HUDEP-2 (cell line): ENCODE data around the gene OR5AC2.
A peak's percentile ranks its signal among the peaks of the same experiment; 100 is the strongest.

ENCODE experiments used
- DNase-seq, 76 experiments: peaks; one replicate each; lab custom pipeline; 2025; ENCODE audit not compliant: unreplicated experiment in 76 of 76; lab: John Stamatoyannopoulos, UW

Gene OR5AC2

DNA sequence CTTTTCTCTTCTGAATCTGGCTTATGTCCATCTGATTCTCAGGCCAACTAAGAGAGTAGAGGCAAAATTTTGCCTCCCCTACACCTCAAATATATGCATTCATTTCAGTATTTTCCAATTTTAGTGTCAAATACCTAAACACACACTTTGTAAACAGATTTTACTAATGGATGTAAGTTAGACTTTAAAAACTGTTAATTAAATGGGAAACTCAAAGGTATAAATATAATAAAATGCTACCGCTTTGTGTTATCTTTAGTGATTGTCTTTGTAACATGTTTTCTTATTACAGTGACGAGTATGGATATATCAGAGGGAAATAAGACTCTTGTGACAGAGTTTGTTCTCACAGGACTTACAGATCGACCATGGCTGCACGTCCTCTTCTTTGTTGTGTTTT is at the start of gene OR5AC2:
Gene OR5AC2 (plus strand): TSS at position 301 of the 400 bp plus-strand sequence. CDS start 0 bp downstream, at position 301.
- DNase-seq: no peak

- no peak for DNase-seq
Measured at GRCh38 chr3:98038286-98038685, 48.7 kb upstream of the OR5AC2 start.

DNA sequence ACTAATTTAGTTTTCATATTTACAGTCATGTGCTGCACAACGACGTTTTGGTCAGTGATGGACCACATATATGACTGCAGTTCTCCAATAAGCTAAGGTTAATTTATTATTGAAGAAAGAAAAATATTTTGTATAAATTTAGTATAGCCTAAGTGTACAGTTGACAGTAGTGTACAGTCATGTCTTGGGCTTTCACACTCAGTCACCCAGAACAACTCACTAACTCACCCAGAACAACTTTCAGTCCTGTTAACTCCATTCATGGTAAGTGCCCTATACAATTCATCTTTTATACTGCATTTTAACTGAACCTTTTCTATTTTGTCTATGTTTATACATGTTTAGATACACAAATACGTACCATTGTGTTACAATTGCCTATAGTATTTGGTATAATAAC is 48.1 kb upstream of the OR5AC2 start:
- no peak for DNase-seq

DNA sequence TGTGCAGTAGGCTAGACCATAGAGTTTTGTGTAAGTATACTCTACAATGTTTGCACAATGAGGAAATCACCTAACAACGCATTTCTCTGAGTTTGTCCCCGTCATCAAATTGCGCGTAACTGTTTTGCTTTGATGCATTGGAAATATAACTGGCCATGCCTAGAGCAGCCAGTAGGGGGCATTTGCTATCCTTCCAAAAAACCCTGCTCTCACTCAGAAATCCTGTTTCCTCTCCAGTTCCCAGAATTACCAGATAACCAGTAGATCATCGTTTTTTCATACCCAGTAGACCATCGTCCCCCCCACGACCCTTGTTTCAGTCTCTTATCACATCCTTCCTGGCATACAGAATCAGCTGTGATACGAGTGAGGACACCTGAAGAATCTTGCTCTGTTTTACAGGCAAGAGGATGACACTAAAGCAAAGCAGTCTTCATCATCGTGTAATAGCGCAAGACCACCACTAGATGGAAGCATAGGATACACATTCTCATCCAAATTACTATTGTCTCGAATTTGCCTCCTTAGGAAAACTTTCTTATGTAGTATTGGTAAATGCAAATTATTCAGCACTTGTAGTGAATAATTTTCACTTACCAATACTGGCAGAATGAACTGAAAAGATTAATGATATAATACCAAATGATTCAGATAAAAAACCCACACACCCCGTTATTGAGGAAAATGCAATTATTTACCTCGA is 47.5 kb upstream of the OR5AC2 start:
- peak in 65 of 76 experiments; percentile 1 to 76 (median 47) for DNase-seq

- DNase-seq: no peak
Measured at GRCh38 chr3:98041350-98041749, 45.6 kb upstream of the OR5AC2 start.

GRCh38 chr3:98048586-98048985 is 38.4 kb upstream of the OR5AC2 start:
- DNase-seq: no peak

DNA sequence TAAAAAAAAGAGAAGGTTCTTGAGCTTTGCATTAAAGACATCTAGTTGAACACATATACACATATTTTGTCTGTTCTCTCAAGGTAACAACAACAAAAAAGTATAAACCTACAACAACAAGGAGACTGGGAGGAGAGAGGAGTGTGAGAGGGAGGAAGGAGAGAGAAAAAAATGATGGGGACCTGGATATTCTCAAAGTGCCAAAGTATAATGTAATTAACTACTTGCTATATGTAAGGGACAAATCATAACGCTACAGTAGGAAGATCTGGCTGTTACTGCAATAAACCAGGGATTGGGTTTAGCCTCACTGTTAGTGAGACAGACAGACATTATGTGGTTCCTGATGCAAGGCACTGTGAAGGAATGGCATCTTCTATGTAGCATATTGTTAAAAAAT is 37.7 kb upstream of the OR5AC2 start:
- DNase-seq: no peak

DNA sequence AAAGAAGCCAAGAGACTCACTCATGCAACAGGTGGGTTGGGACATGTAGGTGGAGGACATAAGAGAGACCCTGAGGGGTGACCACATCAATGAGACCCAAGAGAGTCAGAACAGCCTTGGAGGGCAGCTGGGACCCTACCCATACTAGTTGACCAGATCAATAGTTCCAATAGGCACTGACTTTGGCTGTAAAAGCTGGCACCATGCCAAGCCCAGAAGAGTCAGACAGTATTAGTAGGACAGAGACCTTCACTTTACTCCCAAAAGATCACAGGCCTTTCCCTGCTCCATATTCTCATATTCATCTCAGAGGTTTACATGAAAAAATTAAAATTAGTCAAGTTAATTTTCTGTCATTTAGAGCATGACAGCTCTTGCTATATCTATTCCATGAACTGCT is 30.9 kb upstream of the OR5AC2 start:
- no peak for DNase-seq

DNA sequence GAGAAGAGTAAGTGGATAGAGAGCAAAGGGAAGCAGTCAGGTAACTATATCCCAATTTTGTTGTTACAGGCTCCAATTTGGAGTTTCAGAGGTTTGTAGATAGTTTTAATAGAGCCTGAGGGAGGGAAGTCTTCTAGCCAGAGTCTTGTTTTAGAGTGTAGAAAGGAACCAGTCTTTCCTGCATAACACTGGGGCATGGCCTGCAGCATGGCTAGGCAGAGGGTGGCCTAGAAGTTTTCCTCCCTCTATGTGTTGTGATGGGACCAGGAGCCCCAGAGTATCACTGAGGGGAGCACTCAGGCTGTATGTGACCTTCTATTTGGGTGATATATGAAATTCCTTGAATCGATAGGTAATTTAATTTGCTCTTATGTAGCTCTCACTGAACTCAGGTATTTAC is 29.3 kb upstream of the OR5AC2 start:
- no peak for DNase-seq

DNA sequence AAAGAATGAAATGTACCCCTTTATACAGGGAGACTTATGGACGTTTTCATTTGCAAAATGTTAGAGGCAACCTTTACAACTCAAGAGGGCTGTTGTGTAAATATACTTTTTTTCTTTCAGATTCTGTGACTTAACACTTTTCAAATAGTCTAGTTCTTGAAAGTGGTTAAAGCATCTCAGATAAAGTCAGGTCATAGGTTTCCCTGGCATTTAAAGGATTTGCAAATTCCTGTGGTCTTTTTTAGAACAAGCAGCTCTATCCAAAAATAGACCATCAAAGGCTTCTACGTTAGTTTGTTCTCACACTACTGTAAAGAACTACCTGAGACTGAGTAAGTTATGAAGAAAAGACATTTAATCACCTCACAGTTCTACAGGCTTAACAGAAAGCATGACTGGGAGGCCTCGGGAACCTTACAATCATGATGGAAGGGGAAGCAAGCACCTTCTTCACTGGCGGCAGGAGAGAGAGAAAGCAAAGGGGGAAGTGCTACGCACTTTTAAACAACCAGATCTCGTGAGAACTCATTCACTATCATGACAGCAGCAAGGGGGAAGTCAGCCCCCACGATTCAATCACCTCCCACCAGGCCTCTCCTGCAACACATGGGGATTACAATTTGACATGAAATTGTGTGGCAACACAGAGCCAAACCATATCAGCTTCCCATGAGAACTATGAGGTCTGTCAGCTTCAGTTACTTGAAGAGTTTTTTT is 28.6 kb upstream of the OR5AC2 start:
- peak in 13 of 76 experiments; percentile 2 to 28 (median 7) for DNase-seq

DNA sequence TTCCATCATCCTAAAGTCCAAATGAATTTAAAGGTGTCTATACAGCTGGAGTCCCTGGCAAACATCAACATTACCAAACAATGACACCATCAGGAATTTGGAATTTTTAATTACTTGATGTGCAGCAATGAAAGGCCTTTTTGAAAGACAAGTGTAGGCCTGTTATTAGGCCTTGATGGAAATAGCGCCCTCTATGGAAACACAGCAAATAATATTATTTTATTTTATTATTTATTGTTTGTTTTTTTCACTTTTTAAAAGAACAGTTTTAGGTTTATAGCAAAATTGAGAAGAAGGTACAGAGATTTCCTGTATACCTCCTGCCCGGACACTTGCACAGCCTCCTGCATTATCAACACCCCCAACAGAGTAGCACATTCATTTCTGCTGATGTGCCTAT is 18.1 kb upstream of the OR5AC2 start:
- peak in 1 of 76 experiments; percentile 1 for DNase-seq

GRCh38 chr3:98070840-98071239 is 16.1 kb upstream of the OR5AC2 start:
- no peak for DNase-seq

GRCh38 chr3:98073486-98073885 is 13.5 kb upstream of the OR5AC2 start:
- no peak for DNase-seq

DNA sequence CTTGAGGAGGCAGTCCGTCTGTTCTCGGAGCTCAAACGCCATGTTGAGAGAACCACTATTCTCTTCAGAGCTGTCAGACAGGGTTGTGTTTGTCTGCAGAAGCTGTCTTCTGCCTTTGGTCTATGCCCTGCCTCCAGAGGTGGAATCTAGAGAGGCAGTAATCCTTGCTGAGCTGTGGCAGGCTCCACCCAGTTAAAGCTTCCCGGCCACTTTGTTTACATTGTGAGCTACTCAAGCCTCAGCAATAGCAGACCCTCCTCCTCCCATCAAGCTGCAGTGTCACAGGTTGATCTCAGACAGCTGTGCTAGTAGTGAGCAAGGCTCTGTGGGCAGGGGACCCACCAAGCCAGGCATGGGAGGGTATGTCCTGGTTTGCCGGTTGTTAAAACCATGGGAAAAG is 8.9 kb downstream of the OR5AC2 start:
- DNase-seq: no peak

- DNase-seq: no peak
Measured at GRCh38 chr3:98099848-98100247, 12.9 kb downstream of the OR5AC2 start.

DNA sequence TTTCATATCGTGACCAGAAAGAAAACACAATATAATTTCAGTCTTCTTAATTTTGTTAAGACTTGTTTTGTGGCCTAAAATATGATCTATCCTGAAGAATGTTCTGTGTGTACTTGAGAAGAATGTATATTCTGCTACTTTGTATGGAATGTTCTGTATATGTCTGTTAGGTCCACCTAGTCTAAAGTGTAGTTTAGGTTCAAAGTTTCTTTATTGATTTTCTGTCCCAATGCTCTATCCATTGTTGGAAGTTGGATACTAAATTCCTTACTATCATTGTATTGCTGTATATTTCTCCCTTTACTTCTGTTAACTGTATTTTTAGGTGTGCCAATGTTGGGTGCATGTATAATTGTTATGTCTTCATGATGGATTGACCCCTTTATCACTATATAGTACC is 21.2 kb downstream of the OR5AC2 start:
- no peak for DNase-seq

DNA sequence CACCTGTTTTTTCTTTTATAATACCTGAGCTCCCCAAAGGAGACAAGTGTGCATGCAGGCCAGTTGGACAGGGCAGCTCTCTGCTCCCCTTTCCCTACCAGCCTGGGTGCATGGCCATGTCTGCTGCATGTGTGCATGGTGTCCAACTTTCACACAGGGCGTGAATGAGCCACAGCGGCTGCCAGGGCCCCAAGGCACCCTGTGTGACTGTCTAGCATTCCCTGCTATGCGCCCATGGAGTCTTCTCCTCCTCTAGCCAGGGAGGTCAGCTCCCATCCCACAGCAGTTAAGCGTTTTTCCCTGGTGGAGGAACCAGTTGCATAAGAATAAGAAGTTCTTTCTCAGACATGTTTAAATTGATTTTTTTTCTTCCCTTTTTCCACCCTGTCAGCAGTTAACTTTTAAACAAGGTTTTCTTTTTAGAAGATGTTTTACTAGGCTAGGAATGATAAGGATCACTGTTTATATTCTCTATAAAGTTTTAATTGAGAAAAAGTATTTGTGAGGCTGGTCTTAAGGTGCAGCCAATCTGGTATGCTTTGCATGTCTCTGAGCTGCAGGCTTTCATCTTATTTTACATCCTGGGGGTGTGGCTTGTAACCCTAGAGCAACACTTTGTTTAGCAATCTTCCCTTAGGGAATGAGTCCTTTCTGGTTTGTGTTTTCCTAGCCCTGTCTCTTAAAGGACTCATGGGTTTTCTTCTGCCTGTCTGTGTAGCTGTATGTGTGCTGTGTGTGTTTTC is 23.0 kb downstream of the OR5AC2 start:
- no peak for DNase-seq

DNA sequence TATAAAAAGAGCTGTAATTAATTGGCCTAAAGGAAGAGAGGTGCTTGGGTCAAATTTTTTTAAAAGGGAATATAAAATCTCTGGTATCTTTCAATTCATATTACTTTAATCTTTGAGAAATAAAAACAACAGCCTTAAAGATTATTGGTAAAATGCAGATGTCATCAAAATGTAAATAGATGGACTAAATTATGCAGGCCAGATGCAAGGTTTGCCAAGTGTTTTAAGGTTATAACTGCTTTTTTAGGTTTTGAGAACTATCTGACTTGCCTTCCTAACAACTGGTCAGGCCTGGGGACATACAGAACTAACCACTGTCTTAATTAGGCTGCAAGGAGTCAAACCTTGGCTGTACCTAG is 23.6 kb downstream of the OR5AC2 start:
- no peak for DNase-seq

GRCh38 chr3:98114264-98114663 is 27.3 kb downstream of the OR5AC2 start:
- no peak for DNase-seq

DNA sequence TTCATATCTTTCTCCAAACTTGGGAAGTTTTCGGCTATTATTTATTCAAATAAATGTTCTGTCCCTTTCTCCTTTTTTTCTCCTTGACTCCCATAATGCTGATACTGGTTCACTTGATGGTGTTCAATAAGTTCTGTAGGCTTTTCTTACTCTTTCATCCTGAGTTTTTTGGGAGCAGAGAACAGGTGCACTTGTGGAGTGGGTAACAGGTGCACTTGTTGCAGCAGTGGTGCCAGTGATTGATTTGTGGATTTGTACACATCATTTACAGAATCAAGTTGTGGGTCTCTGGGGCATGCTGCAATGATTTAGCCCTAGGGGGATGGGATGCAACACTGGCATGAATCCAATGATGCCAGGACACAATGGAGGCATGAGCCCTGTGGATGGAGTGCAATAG is 28.7 kb downstream of the OR5AC2 start:
- DNase-seq: no peak

GRCh38 chr3:98130421-98130820 is 43.4 kb downstream of the OR5AC2 start, which contains the start of gene OR5H1:
Gene OR5H1, plus strand, starts transcription at chr3:98130721. Its CDS starts 1,977 bp downstream, at chr3:98132698.
- no peak for DNase-seq

GRCh38 chr3:98136631-98137030 is 49.7 kb downstream of the OR5AC2 start:
- DNase-seq: peak in 1 of 76 experiments; percentile 11
